HepG2 (cell line): ENCODE measurements around the gene TSGA10IP. TPM values are rescaled to one million over a fixed set of nuclear protein-coding genes. Genes with fewer than 3 reads are reported as not detected.

Source experiments
- AHR ChIP-seq: IDR thresholded peaks from 2 replicates; pipeline ENCODE4 v1.6.1; 2018; ENCODE audit warnings: missing genetic modification reagents, missing compliant biosample characterization
- ETV5 ChIP-seq: IDR thresholded peaks from 2 replicates; pipeline ENCODE4 v1.6.1; 2018; ENCODE audit warnings: missing biosample characterization, missing genetic modification reagents, inconsistent platforms, borderline replicate concordance
- GATAD2A ChIP-seq: IDR thresholded peaks from 2 replicates; pipeline ENCODE4 v1.6.1; 2016
- GLI4 ChIP-seq: sonication (generic); formaldehyde crosslinking; IDR thresholded peaks from 2 replicates; pipeline ENCODE4 v1.5.1; 2020; ENCODE audit warnings: missing genetic modification reagents, mild to moderate bottlenecking, moderate library complexity, borderline replicate concordance
- HDAC2 ChIP-seq: sonication (generic); formaldehyde crosslinking; IDR thresholded peaks from 2 replicates; pipeline ENCODE4 v1.4.0; 2020; ENCODE audit warnings: missing genetic modification reagents
- HIVEP1 ChIP-seq: sonication (generic); formaldehyde crosslinking; IDR thresholded peaks from 2 replicates; pipeline ENCODE4 v1.4.0; 2020; ENCODE audit warnings: mild to moderate bottlenecking, missing genetic modification reagents
- HNRNPLL ChIP-seq: fragments of 200-400 bp; formaldehyde crosslinking; IDR thresholded peaks from 2 replicates; pipeline ENCODE4 v1.6.1; 2017; ENCODE audit warnings: mild to moderate bottlenecking, low read depth, low read length; ENCODE audit not compliant: poor library complexity, severe bottlenecking
- KDM6A ChIP-seq: IDR thresholded peaks from 2 replicates; pipeline ENCODE4 v1.6.1; 2016; ENCODE audit warnings: low read depth
- NPAS2 ChIP-seq: sonication (generic); formaldehyde crosslinking; IDR thresholded peaks from 2 replicates; pipeline ENCODE4 v1.8.0; 2022; ENCODE audit warnings: mild to moderate bottlenecking, missing genetic modification reagents, borderline replicate concordance
- PHF8 ChIP-seq: sonication (generic); formaldehyde crosslinking; IDR thresholded peaks from 2 replicates; pipeline ENCODE4 v1.5.0; 2020; ENCODE audit warnings: missing genetic modification reagents
- SAP130 ChIP-seq: IDR thresholded peaks from 2 replicates; pipeline ENCODE4 v1.6.1; 2016; ENCODE audit warnings: low read depth
- SIX1 ChIP-seq: sonication (generic); formaldehyde crosslinking; IDR thresholded peaks from 2 replicates; pipeline ENCODE4 v1.4.0; 2020; ENCODE audit warnings: missing genetic modification reagents, borderline replicate concordance
- ZMYM4 ChIP-seq: sonication (generic); formaldehyde crosslinking; IDR thresholded peaks from 2 replicates; pipeline ENCODE4 v1.8.1; 2023; ENCODE audit warnings: mild to moderate bottlenecking, missing genetic modification reagents
- ZNF230 ChIP-seq: sonication (generic); formaldehyde crosslinking; IDR thresholded peaks from 2 replicates; pipeline ENCODE4 v1.4.0; 2020; ENCODE audit warnings: mild to moderate bottlenecking, missing genetic modification reagents
- ZNF501 ChIP-seq: sonication (generic); formaldehyde crosslinking; IDR thresholded peaks from 2 replicates; pipeline ENCODE4 v1.5.1; 2020; ENCODE audit warnings: mild to moderate bottlenecking, moderate library complexity, missing genetic modification reagents
- ZNF737 ChIP-seq: sonication (generic); formaldehyde crosslinking; IDR thresholded peaks from 2 replicates; pipeline ENCODE4 v1.5.0; 2020; ENCODE audit warnings: missing genetic modification reagents, mild to moderate bottlenecking, borderline replicate concordance
- ZNF816 ChIP-seq: sonication (generic); formaldehyde crosslinking; IDR thresholded peaks from 2 replicates; pipeline ENCODE4 v1.8.0; 2022; ENCODE audit warnings: missing genetic modification reagents, mild to moderate bottlenecking, borderline replicate concordance
- polyA plus RNA-seq, 8 experiments: library from polyadenylated mRNA; depleted of rRNA in 3 of 8; stranded (reverse) in 7 of 8; unstranded in 1 of 8; fragments of >200 nt; fragmentation: Illumina TruSeq in 4 of 8; extraction: Trizol in 4 of 8; gene quantifications; 2 replicates each; pipeline versions ENCODE4 v1.2.1 to v1.2.3, GENCODE V29; 2011 to 2016; ENCODE audit warnings: low read depth in 4 of 8, missing spikeins in 1 of 8, mixed read lengths in 1 of 8; ENCODE audit not compliant: insufficient read depth in 1 of 8
- total RNA-seq, 5 experiments: library from RNA; depleted of rRNA; stranded (reverse); fragments of >200 nt; fragmentation: Illumina TruSeq; extraction: Trizol; gene quantifications; 2 replicates each; pipeline ENCODE4 v1.2.3, GENCODE V29; 2016; ENCODE audit warnings: low read depth in 1 of 5
- TF ChIP-seq, protein P1 (sequence below): sonication (generic); formaldehyde crosslinking; IDR thresholded peaks from 2 replicates; pipeline ENCODE4 v1.4.0; 2020; ENCODE audit warnings: low read depth, mild to moderate bottlenecking, missing genetic modification reagents
- TF ChIP-seq, protein P2 (sequence below): sonication (generic); formaldehyde crosslinking; IDR thresholded peaks from 2 replicates; pipeline ENCODE4 v1.5.0; 2020; ENCODE audit warnings: mild to moderate bottlenecking, missing genetic modification reagents
- TF ChIP-seq, protein P3 (sequence below): sonication (generic); formaldehyde crosslinking; conservative IDR thresholded peaks from 2 replicates; pipeline ENCODE4 v1.4.0; 2020; ENCODE audit warnings: missing genetic modification reagents
- TF ChIP-seq, protein P4 (sequence below): sonication (generic); formaldehyde crosslinking; IDR thresholded peaks from 2 replicates; pipeline ENCODE4 v1.5.1; 2020; ENCODE audit warnings: mild to moderate bottlenecking, missing genetic modification reagents, borderline replicate concordance

The TSGA10IP gene
- total and polyA plus RNA-seq, 2 of the 13 experiments (the other 11 are each of a cell fraction or from before 2014, with no cell fraction given), result not detected

DNA sequence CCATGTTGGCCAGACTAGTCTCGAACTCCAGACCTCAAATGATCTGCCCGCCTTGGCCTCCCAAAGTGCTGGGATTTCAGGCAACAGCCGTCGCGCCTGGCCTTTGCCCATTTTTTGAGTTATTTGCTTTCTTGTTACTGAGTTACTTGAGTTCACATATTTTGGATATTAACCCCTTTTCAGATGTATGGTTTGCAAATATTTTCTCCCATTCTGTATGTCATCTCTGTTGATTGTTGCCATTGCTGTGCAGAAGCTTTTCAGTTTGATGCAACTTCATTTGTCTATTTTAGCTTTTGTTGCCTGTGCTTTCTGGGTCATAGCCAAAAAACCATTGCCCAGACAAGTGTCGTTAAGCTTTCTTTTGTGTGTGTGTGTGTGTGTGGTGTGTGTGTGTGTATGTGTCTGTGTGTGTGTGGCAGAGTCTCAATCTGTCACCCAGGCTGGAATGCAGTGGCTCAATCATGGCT lies 6.8 kb downstream of the TSGA10IP start (continued):
- TF ChIP-seq, protein P1, sequence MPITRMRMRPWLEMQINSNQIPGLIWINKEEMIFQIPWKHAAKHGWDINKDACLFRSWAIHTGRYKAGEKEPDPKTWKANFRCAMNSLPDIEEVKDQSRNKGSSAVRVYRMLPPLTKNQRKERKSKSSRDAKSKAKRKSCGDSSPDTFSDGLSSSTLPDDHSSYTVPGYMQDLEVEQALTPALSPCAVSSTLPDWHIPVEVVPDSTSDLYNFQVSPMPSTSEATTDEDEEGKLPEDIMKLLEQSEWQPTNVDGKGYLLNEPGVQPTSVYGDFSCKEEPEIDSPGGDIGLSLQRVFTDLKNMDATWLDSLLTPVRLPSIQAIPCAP (CRISPR knock-in tag), result no peak
- TF ChIP-seq SIX1 (CRISPR knock-in tag) (no peak), PHF8 (CRISPR knock-in tag) (no peak; the same call in 1 of the 2 replicates), HDAC2 (CRISPR knock-in tag) (peak; percentile 51; the same call in 1 of the 2 replicates), HIVEP1 (CRISPR knock-in tag) (no peak), ZMYM4 (0 out of 2 replicates have a peak, but pooled peaks have one; percentile 11), ZNF737 (CRISPR knock-in tag) (no peak), GATAD2A (CRISPR knock-in tag) (peak; percentile 55; the same call in 1 of the 2 replicates), ETV5 (CRISPR knock-in tag) (0 out of 2 replicates have a peak, but pooled peaks have one; percentile 18), KDM6A (CRISPR knock-in tag) (peak; percentile 79), ZNF230 (CRISPR knock-in tag) (no peak), GLI4 (no peak), ZNF816 (CRISPR knock-in tag) (no peak), ZNF501 (CRISPR knock-in tag) (no peak), NPAS2 (CRISPR knock-in tag) (no peak), AHR (CRISPR knock-in tag) (no peak), HNRNPLL (no peak), SAP130 (peak; percentile 53)
- TF ChIP-seq, protein P2, sequence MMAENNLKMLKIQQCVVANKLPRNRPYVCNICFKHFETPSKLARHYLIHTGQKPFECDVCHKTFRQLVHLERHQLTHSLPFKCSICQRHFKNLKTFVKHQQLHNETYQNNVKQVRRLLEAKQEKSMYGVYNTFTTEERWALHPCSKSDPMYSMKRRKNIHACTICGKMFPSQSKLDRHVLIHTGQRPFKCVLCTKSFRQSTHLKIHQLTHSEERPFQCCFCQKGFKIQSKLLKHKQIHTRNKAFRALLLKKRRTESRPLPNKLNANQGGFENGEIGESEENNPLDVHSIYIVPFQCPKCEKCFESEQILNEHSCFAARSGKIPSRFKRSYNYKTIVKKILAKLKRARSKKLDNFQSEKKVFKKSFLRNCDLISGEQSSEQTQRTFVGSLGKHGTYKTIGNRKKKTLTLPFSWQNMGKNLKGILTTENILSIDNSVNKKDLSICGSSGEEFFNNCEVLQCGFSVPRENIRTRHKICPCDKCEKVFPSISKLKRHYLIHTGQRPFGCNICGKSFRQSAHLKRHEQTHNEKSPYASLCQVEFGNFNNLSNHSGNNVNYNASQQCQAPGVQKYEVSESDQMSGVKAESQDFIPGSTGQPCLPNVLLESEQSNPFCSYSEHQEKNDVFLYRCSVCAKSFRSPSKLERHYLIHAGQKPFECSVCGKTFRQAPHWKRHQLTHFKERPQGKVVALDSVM, result 0 out of 2 replicates have a peak, but pooled peaks have one; percentile 42
- TF ChIP-seq, protein P3, sequence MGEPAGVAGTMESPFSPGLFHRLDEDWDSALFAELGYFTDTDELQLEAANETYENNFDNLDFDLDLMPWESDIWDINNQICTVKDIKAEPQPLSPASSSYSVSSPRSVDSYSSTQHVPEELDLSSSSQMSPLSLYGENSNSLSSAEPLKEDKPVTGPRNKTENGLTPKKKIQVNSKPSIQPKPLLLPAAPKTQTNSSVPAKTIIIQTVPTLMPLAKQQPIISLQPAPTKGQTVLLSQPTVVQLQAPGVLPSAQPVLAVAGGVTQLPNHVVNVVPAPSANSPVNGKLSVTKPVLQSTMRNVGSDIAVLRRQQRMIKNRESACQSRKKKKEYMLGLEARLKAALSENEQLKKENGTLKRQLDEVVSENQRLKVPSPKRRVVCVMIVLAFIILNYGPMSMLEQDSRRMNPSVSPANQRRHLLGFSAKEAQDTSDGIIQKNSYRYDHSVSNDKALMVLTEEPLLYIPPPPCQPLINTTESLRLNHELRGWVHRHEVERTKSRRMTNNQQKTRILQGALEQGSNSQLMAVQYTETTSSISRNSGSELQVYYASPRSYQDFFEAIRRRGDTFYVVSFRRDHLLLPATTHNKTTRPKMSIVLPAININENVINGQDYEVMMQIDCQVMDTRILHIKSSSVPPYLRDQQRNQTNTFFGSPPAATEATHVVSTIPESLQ (CRISPR knock-in tag), result no peak
- TF ChIP-seq, protein P4, sequence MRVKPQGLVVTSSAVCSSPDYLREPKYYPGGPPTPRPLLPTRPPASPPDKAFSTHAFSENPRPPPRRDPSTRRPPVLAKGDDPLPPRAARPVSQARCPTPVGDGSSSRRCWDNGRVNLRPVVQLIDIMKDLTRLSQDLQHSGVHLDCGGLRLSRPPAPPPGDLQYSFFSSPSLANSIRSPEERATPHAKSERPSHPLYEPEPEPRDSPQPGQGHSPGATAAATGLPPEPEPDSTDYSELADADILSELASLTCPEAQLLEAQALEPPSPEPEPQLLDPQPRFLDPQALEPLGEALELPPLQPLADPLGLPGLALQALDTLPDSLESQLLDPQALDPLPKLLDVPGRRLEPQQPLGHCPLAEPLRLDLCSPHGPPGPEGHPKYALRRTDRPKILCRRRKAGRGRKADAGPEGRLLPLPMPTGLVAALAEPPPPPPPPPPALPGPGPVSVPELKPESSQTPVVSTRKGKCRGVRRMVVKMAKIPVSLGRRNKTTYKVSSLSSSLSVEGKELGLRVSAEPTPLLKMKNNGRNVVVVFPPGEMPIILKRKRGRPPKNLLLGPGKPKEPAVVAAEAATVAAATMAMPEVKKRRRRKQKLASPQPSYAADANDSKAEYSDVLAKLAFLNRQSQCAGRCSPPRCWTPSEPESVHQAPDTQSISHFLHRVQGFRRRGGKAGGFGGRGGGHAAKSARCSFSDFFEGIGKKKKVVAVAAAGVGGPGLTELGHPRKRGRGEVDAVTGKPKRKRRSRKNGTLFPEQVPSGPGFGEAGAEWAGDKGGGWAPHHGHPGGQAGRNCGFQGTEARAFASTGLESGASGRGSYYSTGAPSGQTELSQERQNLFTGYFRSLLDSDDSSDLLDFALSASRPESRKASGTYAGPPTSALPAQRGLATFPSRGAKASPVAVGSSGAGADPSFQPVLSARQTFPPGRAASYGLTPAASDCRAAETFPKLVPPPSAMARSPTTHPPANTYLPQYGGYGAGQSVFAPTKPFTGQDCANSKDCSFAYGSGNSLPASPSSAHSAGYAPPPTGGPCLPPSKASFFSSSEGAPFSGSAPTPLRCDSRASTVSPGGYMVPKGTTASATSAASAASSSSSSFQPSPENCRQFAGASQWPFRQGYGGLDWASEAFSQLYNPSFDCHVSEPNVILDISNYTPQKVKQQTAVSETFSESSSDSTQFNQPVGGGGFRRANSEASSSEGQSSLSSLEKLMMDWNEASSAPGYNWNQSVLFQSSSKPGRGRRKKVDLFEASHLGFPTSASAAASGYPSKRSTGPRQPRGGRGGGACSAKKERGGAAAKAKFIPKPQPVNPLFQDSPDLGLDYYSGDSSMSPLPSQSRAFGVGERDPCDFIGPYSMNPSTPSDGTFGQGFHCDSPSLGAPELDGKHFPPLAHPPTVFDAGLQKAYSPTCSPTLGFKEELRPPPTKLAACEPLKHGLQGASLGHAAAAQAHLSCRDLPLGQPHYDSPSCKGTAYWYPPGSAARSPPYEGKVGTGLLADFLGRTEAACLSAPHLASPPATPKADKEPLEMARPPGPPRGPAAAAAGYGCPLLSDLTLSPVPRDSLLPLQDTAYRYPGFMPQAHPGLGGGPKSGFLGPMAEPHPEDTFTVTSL, result no peak
